Peyer's patch (tissue), 4 donors: ENCODE results near the gene GGCX. TPM values are rescaled to one million over a fixed set of nuclear protein-coding genes. Genes with fewer than 3 reads are reported as not detected.

Experiments
- DNase-seq, 3 donors: peaks; one replicate each; pipeline ENCODE4 v3.0.0-alpha.2; 2017 to 2019
- H3K27ac ChIP-seq, 4 donors: fragments of 200-600 bp; sonication (generic); one replicate each; pipeline ENCODE4 v1.5.1; 2016 to 2019
- H3K27me3 ChIP-seq, 2 donors: fragments of 200-600 bp; sonication (generic); one replicate each; pipeline ENCODE4 v1.5.1; 2019
- H3K36me3 ChIP-seq, 3 donors: fragments of 200-600 bp; sonication (generic); one replicate each; pipeline ENCODE4 v1.5.1; 2016 to 2019
- H3K4me1 ChIP-seq, 4 donors: fragments of 200-600 bp; sonication (generic); one replicate each; pipeline ENCODE4 v1.5.1; 2016 to 2019
- H3K4me3 ChIP-seq, 4 donors: fragments of 200-600 bp; sonication (generic); 1 replicate in 3 of 4; 2 replicates in 1 of 4; pipeline ENCODE4 v1.5.1; 2016 to 2019; ENCODE audit warnings: mild to moderate bottlenecking in 1 of 4
- H3K9me3 ChIP-seq, 4 donors: fragments of 200-600 bp; sonication (generic); one replicate each; pipeline ENCODE4 v1.5.1; 2016 to 2019; ENCODE audit warnings: mild to moderate bottlenecking in 1 of 4
- POLR2A ChIP-seq, 2 donors: fragments of 450-650 bp; IDR thresholded peaks; one replicate each; pipeline ENCODE4 v1.5.1; 2017; ENCODE audit warnings: antibody characterized with exemption in 2 of 2, mild to moderate bottlenecking in 2 of 2, moderate library complexity in 2 of 2
- total RNA-seq, 4 donors: library from RNA; depleted of rRNA; stranded (reverse); fragments of >200 nt; gene quantifications; one replicate each; pipeline ENCODE4 v1.1.0, GENCODE V29; 2016
- TF ChIP-seq, protein P1 (sequence below), 6 experiments: fragments of 450-650 bp in 4 of 6; fragments of 200-600 bp in 2 of 6; sonication (generic) in 1 of 6; IDR thresholded peaks; one replicate each; pipeline ENCODE4 v1.5.1; 2017 to 2019; ENCODE audit warnings: antibody characterized with exemption in 6 of 6, mild to moderate bottlenecking in 3 of 6, moderate library complexity in 1 of 6

The GGCX gene
- total RNA-seq, 4 donors from 2014 or later = 21.3 to 38.0 (median 31.1) TPM

DNA sequence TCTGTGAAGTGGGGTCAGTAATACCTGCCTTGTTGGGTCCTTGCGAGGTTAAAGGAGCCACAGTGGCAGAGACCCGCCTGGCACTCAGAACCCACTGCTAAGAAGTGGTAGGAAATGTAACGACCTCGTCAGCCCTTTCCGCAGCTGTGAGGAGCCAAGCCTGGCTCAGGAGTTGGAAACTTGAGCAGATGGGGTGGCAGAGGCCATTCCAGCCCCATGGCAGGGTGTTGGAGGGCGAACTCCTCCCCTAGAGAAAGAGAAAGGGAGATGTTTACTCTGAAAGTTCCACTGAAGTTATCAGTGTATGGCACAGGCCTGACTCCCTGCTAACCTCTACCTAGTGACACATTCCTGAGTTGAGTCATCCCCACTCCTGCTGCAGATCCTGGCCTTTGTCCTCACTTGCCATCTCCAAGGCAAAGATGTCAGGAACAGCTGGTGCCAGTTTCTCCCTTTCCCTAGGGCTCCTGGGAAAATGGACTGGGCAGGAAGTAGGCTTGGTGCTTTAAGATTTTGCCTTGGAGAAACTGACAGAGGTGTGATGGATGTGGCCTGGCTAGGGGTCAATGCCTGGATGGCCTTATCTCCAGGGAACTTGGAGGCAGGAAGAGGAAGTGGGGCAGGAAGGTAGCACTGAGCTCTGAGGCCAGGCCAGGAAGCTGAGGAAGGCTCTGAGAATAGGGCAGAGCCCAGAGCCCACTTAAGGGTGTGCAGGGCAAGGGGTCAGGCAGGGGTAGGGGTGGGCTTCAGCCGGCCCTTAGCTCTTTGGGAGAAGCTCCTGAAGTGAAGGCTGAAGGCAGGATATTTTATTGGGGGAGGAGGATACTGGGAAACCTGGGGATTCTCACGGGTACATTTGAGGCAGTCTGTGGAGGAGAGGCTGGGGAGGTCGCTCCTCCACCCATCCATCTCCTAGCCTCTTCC lies 23.8 kb upstream of the GGCX start:
- DNase-seq = peak in 2 of 3 donors; percentile 70 to 83
- Histone ChIP-seq H3K27ac (peak overlapping the region; percentile 68 to 99 (median 90)), H3K27me3 (no peaks in the 10 kb centered on the region), H3K4me1 (peaks cover 6 to 58% (median 14%) of the 10 kb centered on the region in 4 donors), H3K36me3 (peaks cover 0 to 10% (median 0%) of the 10 kb centered on the region in 3 donors), H3K4me3 (peak overlapping the region; percentile 44 to 79 (median 68)), H3K9me3 (no peaks in the 10 kb centered on the region)
- TF ChIP-seq, protein P1, sequence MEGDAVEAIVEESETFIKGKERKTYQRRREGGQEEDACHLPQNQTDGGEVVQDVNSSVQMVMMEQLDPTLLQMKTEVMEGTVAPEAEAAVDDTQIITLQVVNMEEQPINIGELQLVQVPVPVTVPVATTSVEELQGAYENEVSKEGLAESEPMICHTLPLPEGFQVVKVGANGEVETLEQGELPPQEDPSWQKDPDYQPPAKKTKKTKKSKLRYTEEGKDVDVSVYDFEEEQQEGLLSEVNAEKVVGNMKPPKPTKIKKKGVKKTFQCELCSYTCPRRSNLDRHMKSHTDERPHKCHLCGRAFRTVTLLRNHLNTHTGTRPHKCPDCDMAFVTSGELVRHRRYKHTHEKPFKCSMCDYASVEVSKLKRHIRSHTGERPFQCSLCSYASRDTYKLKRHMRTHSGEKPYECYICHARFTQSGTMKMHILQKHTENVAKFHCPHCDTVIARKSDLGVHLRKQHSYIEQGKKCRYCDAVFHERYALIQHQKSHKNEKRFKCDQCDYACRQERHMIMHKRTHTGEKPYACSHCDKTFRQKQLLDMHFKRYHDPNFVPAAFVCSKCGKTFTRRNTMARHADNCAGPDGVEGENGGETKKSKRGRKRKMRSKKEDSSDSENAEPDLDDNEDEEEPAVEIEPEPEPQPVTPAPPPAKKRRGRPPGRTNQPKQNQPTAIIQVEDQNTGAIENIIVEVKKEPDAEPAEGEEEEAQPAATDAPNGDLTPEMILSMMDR (IDR thresholded peaks at IDR 0.05) = no peak
- TF ChIP-seq POLR2A (IDR thresholded peaks at IDR 0.05) = peak in 1 of 2 donors; percentile 56

DNA sequence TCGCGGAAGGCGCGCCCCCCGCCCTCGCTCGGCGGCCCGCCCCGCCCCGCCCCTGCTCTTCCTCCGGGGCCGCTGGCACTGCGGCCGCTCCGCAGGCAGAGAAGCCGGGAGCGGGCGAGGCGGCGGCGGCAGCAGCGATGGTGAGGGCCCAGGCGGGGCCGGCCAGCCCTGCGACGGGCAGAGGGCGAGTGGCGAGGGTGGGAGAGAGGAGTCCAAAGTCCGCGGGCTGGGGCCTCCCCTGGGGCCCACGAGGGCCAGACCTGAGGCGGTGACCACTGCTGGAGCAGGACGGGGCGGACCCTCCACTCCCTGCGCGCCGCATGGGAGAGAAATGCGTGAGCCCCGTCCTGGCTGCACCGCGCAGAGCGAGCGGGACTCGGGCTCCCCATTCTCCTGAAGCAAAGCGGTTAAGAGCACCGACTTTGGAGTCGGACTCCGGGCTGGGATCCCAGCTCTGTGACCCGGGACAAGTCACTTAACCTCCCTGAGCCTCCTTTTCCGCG lies 23.1 kb upstream of the GGCX start, which contains the start of gene VAMP5:
Gene VAMP5, plus strand, starts transcription at position 78 of the 503 bp plus-strand sequence. Its CDS starts 60 bp downstream, at position 138.
- Histone ChIP-seq H3K4me3 (peak within 1 kb of the TSS; percentile 44 to 79 (median 68)), H3K9me3 (no peaks in the 10 kb centered on the region), H3K4me1 (peaks cover 6 to 59% (median 14%) of the 10 kb centered on the region in 4 donors), H3K36me3 (peaks cover 0 to 10% (median 0%) of the 10 kb centered on the region in 3 donors), H3K27ac (peak within 1 kb of the TSS; percentile 68 to 99 (median 90)), H3K27me3 (no peaks in the 10 kb centered on the region)
- peak; percentile 10 to 19 for TF ChIP-seq POLR2A (IDR thresholded peaks at IDR 0.05)
- TF ChIP-seq, protein P1 (IDR thresholded peaks at IDR 0.05) = no peak
- DNase-seq = peak in 2 of 3 donors; percentile 73 to 85

DNA sequence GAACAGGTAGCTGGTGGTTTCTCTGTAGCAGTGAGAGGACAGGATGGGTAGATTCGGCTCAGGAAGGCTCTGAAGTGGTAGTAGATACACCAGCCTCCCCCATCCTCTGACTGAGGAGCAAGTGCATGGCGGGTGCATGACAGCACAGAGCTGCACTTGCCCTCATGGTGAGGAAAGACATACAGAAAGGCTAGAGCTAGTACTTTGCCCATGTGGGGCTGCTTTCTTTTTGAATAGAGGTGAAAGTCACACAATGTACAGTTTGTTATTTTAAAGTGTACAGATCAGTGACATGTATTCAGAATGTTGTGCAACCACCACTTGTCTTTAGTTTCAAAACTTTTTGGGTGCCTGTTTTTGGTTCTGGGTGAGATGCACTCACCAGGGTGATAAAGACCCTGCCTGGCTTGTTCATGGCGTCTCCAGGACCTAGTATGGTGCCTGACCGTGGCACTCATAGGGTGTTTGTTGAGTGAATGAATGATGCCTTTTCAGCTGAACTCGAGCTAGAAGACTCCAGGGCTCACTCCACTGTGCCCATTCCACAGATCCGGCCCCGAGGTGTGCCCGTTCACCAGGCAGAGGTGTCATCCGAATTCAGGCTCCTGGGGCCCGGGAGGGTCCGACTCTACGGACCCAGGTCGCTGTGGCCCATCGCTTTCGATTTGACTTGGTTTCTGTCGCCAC lies 22.5 kb upstream of the GGCX start:
- H3K9me3 ChIP-seq = no peaks in the 10 kb centered on the region
- no peaks in the 10 kb centered on the region for H3K27me3 ChIP-seq
- no peak for TF ChIP-seq POLR2A (IDR thresholded peaks at IDR 0.05)
- TF ChIP-seq, protein P1 (IDR thresholded peaks at IDR 0.05) = no peak
- DNase-seq = peak in 1 of 3 donors; percentile 40
- peaks cover 0 to 10% (median 0%) of the 10 kb centered on the region in 3 donors for H3K36me3 ChIP-seq
- peak overlapping the region; percentile 68 to 99 (median 90) for H3K27ac ChIP-seq
- peak overlapping the region; percentile 44 to 79 (median 68) for H3K4me3 ChIP-seq
- H3K4me1 ChIP-seq = peaks cover 9 to 60% (median 14%) of the 10 kb centered on the region in 4 donors

DNA sequence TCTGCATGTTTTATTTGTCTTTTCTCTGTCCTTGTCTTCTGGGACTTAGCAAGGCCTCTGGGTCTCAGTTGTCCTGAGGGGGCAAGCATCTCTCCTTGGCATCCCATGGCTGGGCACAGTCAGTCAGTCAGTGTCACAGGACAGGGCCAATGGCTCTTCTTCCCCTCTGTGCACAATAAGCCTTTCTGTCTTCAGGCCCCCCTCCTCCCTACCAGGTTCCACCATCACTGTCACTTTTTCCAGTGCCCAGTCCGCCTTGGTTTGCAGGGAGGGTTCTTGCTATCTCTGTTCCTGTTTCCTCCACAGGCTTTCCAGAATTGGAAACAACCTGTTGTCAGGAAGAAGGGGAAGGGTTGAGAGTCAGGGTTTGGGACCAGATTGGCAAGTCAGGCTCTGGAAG lies 21.2 kb upstream of the GGCX start:
- Histone ChIP-seq H3K4me3 (no peak overlapping the region), H3K36me3 (peaks cover 0 to 10% (median 0%) of the 10 kb centered on the region in 3 donors), H3K9me3 (no peaks in the 10 kb centered on the region), H3K27me3 (no peaks in the 10 kb centered on the region), H3K27ac (no peak overlapping the region), H3K4me1 (peaks cover 9 to 63% (median 14%) of the 10 kb centered on the region in 4 donors)
- no peak for DNase-seq
- TF ChIP-seq, protein P1 (IDR thresholded peaks at IDR 0.05) = no peak
- TF ChIP-seq POLR2A (IDR thresholded peaks at IDR 0.05) = no peak

DNA sequence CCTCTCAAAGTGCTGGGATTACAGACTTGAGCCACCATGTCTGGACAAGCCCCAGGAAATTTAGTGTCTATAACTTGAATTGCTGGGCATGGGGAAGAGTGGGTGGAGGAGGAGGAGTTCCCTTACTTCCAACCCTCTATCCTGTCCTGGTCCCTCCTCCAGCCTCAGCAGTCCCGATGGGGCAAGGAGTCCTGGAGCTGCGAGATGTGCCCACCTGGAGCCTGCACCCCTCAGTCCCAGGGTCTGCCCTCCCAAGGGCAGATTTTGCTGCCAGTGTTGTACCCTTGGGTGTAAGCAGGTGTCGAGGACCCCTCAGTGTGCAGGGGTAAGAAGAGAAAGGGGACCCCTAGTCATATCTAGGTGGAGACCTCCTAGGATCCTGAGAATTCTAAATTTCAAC lies 18.9 kb upstream of the GGCX start:
- Histone ChIP-seq H3K4me1 (peaks cover 5 to 51% (median 9%) of the 10 kb centered on the region in 4 donors), H3K27ac (peak overlapping the region in 1 of 4 donors; percentile 4), H3K27me3 (no peaks in the 10 kb centered on the region), H3K9me3 (no peaks in the 10 kb centered on the region), H3K36me3 (peaks cover 0 to 10% (median 0%) of the 10 kb centered on the region in 3 donors), H3K4me3 (no peak overlapping the region)
- TF ChIP-seq, protein P1 (IDR thresholded peaks at IDR 0.05) = no peak
- no peak for TF ChIP-seq POLR2A (IDR thresholded peaks at IDR 0.05)
- DNase-seq = no peak
